HG03378 (cell line): ENCODE measurements around the gene ADAM10.

Source experiments
- ATAC-seq: cut with Tn5 transposase; IDR thresholded peaks from one replicate; pipeline ENCODE4 v1.9.1; 2021; ENCODE audit warnings: mild to moderate bottlenecking, moderate library complexity; ENCODE audit not compliant: unreplicated experiment

ADAM10 gene

DNA sequence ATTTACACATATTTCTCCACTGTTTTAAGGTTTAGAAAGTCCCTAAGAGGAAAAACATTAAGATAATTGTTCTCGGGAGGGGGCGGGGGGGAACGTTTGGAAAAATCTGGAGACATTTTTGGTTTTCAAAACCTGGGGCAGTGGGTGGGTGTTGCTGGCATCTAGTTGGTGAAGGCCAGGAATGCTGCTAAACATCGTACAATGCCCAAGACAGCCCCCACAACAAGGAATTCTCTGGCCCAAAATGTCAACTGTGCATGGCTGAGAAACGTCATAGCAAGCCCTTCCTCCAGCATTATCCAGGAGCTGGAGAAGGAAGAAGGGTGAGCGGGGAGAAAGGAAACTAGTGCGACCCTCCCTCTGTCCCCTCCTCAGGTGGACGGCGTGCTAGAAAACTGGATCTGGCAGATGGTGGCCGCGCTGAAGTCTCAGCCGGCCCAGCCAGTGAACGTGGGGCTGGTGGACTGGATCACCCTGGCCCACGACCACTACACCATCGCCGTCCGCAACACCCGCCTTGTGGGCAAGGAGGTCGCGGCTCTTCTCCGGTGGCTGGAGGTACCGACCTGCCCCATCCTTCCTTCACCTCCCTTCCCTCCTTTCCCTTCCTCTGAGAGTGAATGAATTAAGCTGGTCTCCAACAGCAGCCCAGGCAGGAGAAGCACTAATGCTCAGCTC lies 208.0 kb downstream of the ADAM10 start:
- ATAC-seq: no peak

DNA sequence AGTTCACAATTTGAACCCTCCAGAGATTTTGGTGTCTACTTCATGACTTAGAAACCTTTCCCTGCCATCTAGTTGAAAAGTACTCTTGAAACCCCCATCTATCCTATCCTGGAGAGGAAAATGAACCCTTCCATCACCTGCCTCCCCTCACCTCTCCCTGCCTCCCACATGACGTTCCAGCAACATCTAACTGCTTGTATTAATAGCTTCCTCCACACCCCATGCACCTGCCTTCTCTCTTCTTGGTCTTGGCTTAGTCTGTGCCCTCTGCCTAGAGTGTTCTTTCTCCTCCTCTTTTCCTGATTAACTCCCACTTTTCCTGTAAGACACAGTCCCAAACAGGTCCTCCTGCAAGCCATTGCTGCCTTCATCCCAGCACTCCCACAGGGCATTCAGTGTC lies 210.0 kb downstream of the ADAM10 start:
- no peak for ATAC-seq

- no peak for ATAC-seq
Measured at GRCh38 chr15:58538901-58539300, 210.6 kb downstream of the ADAM10 start.
